Loucy (cell line): ENCODE results near the gene CD300A.

ENCODE experiments used
- H2AFZ ChIP-seq: fragments of 200-600 bp; sonication (generic); 2 replicates; pipeline ENCODE4 v1.6.0; 2016; ENCODE audit warnings: antibody characterized with exemption, mild to moderate bottlenecking, low read length, moderate library complexity
- H3F3A ChIP-seq: fragments of 200-600 bp; 2 replicates; pipeline ENCODE4 v1.6.0; 2016; ENCODE audit warnings: antibody characterized with exemption, low read depth, mild to moderate bottlenecking
- H3K27me3 ChIP-seq: fragments of 200-600 bp; sonication (generic); 2 replicates; pipeline ENCODE4 v1.6.1; 2014; ENCODE audit warnings: low read length, mild to moderate bottlenecking; ENCODE audit not compliant: insufficient read depth, poor library complexity, severe bottlenecking
- H3K36me3 ChIP-seq: fragments of 200-600 bp; sonication (generic); 2 replicates; pipeline ENCODE4 v1.6.1; 2016; ENCODE audit warnings: low read length; ENCODE audit not compliant: insufficient read depth
- H3K4me1 ChIP-seq: fragments of 200-600 bp; sonication (generic); 2 replicates; pipeline ENCODE4 v1.5.1; 2014; ENCODE audit warnings: low read length, mild to moderate bottlenecking; ENCODE audit not compliant: insufficient read depth, poor library complexity, severe bottlenecking
- H3K4me2 ChIP-seq: fragments of 200-600 bp; sonication (generic); 2 replicates; pipeline ENCODE4 v1.6.0; 2014; ENCODE audit warnings: antibody characterized with exemption, low read length, low read depth, mild to moderate bottlenecking; ENCODE audit not compliant: poor library complexity, severe bottlenecking
- H3K4me3 ChIP-seq: fragments of 200-600 bp; sonication (generic); 2 replicates; pipeline ENCODE4 v1.5.1; 2014; ENCODE audit warnings: low read length, mild to moderate bottlenecking, mixed read lengths; ENCODE audit not compliant: poor library complexity, severe bottlenecking
- H3K79me2 ChIP-seq: fragments of 200-600 bp; sonication (generic); 2 replicates; pipeline ENCODE4 v1.6.1; 2014; ENCODE audit warnings: low read length; ENCODE audit not compliant: insufficient read depth
- H3K9ac ChIP-seq: fragments of 200-600 bp; sonication (generic); 2 replicates; pipeline ENCODE4 v1.6.0; 2014; ENCODE audit warnings: mild to moderate bottlenecking, low read depth, low read length, moderate library complexity; ENCODE audit not compliant: poor library complexity, severe bottlenecking
- H3K9me2 ChIP-seq: fragments of 200-600 bp; sonication (generic); replicated peaks from 2 replicates; pipeline ENCODE4 v1.6.1; 2016; ENCODE audit warnings: low read depth, low read length, mixed read lengths
- H3K9me3 ChIP-seq: fragments of 200-600 bp; sonication (generic); 2 replicates; pipeline ENCODE4 v1.6.1; 2014; ENCODE audit warnings: mild to moderate bottlenecking, antibody characterized with exemption, low read length, low read depth; ENCODE audit not compliant: insufficient read depth
- H4K20me1 ChIP-seq: fragments of 200-600 bp; sonication (generic); 2 replicates; pipeline ENCODE4 v1.6.0; 2014; ENCODE audit warnings: antibody characterized with exemption, low read length, mild to moderate bottlenecking; ENCODE audit not compliant: insufficient read depth, poor library complexity, severe bottlenecking
- EZH2phosphoT487 ChIP-seq: fragments of 200-600 bp; IDR thresholded peaks from 2 replicates; pipeline ENCODE4 v1.6.1; 2018; ENCODE audit warnings: antibody characterized with exemption, mild to moderate bottlenecking, moderate library complexity, borderline replicate concordance
- TF ChIP-seq, protein P1 (sequence below): fragments of 200-600 bp; sonication (generic); conservative IDR thresholded peaks from 2 replicates; pipeline ENCODE4 v1.5.1; 2014; ENCODE audit warnings: mild to moderate bottlenecking, antibody characterized with exemption, low read length

CD300A gene

DNA sequence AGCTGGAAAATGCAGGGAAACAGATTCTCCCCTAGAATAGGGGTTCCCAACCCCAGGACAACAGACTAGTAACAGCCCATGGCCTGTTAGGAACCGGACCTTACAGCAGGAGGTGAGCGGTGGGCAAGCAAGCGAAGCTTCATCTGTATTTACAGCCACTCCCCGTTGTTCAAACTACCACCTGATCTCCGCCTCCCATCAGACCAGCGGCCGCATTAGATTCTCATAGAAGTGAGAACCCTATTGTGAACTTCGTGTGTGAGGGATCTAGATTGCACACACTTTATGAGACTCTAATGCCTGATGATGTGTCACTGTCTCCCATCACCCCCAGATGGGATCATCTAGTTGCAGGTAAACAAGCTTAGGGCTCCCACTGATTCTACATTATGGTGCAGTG is 61.3 kb downstream of the CD300A start:
- TF ChIP-seq, protein P1, sequence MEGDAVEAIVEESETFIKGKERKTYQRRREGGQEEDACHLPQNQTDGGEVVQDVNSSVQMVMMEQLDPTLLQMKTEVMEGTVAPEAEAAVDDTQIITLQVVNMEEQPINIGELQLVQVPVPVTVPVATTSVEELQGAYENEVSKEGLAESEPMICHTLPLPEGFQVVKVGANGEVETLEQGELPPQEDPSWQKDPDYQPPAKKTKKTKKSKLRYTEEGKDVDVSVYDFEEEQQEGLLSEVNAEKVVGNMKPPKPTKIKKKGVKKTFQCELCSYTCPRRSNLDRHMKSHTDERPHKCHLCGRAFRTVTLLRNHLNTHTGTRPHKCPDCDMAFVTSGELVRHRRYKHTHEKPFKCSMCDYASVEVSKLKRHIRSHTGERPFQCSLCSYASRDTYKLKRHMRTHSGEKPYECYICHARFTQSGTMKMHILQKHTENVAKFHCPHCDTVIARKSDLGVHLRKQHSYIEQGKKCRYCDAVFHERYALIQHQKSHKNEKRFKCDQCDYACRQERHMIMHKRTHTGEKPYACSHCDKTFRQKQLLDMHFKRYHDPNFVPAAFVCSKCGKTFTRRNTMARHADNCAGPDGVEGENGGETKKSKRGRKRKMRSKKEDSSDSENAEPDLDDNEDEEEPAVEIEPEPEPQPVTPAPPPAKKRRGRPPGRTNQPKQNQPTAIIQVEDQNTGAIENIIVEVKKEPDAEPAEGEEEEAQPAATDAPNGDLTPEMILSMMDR, result no peak
- TF ChIP-seq EZH2phosphoT487, result no peak

DNA sequence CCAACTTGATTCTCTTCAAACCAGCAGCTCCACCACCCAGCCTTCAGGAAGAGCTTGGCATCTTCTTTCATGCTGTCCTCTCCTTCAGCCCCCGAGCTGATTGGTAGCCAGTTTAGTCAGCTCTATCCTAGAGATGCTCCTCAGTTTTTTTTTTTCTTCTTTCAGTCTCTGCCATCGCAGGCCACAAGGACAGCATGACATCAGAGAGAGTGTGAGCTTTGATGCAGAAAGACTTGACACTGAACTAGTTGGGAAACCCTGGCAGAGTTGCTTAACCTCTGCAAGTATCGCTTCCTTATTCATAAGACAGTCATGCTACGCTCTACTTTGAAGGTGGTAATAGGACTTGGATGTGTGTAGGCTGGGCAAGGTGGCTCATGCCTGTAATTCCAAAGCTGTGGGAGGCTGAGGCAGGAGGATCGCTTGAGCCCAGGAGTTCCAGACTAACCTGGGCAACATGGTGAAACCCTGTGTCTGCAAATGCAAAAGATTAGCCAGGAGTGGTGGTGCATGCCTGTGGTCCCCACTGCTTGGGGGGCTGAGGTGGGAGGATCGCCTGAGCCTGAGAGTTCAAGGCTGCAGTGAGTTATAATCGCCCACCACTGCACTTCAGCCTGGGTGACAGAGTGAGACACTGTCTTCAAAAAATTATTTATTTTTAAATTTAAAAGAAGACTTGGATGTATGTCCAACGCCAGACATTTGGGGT is 62.2 kb downstream of the CD300A start:
- TF ChIP-seq, protein P1, result no peak
- no peak for TF ChIP-seq EZH2phosphoT487
- Histone ChIP-seq H3K36me3 (no peaks in the 10 kb centered on the region), H3K27me3 (no peaks in the 10 kb centered on the region), H3K4me2 (no peak overlapping the region), H3K4me1 (no peaks in the 10 kb centered on the region), H3K9ac (no peak overlapping the region), H3K9me3 (no peaks in the 10 kb centered on the region), H3K4me3 (no peak overlapping the region), H2AFZ (no peak overlapping the region), H4K20me1 (no peaks in the 10 kb centered on the region), H3K9me2 (no peaks in the 10 kb centered on the region), H3K79me2 (no peaks in the 10 kb centered on the region), H3F3A (no peaks in the 10 kb centered on the region)

More for the DNA sequence above, 61.3 kb downstream of the CD300A start:
- Histone ChIP-seq H3K4me1 (no peaks in the 10 kb centered on the region), H4K20me1 (no peaks in the 10 kb centered on the region), H3K4me2 (no peak overlapping the region), H3K9ac (no peak overlapping the region), H3K79me2 (no peaks in the 10 kb centered on the region), H3K9me2 (no peaks in the 10 kb centered on the region), H3K27me3 (no peaks in the 10 kb centered on the region), H3K9me3 (no peaks in the 10 kb centered on the region), H2AFZ (no peak overlapping the region), H3K36me3 (no peaks in the 10 kb centered on the region), H3F3A (no peaks in the 10 kb centered on the region), H3K4me3 (no peak overlapping the region)

DNA sequence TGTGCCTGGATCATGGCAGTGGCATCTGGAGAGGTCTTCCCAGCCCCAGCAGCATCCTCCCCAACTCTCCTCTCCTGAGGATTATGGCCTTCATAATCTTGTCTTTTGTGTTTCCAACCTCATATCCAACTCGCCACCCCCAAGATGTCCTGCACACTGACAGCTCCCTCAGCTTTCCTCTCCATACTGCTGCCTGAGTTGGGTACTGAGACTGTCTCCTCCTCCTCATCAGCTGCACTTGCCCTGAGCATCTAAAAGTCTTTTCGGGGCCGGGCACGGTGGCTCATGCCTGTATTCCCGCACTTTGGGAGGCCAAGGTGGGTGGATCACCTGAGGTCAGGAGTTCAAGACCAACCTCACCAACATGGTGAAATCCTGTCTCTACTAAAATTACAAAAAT is 62.8 kb downstream of the CD300A start:
- H3K4me1 ChIP-seq, result no peaks in the 10 kb centered on the region
- no peaks in the 10 kb centered on the region for H3F3A ChIP-seq
- H3K79me2 ChIP-seq, result no peaks in the 10 kb centered on the region
- H3K27me3 ChIP-seq, result no peaks in the 10 kb centered on the region
- H3K9ac ChIP-seq, result no peak overlapping the region
- no peaks in the 10 kb centered on the region for H3K9me2 ChIP-seq
- H4K20me1 ChIP-seq, result no peaks in the 10 kb centered on the region
- H3K36me3 ChIP-seq, result no peaks in the 10 kb centered on the region
- TF ChIP-seq EZH2phosphoT487, result no peak
- TF ChIP-seq, protein P1, result no peak
- no peak overlapping the region for H3K4me2 ChIP-seq
- H3K9me3 ChIP-seq, result no peaks in the 10 kb centered on the region
- H3K4me3 ChIP-seq, result no peak overlapping the region
- H2AFZ ChIP-seq, result no peak overlapping the region
